Measurements from ENCODE around the gene JAK1.

JAK1 gene

GRCh38 chr1:64986903-64987871 lies 20.8 kb upstream of the JAK1 start:
- DNase-seq (ENCODE audit: low read depth), result peak; percentile 28

GRCh38 chr1:64984737-64985136 lies 18.4 kb upstream of the JAK1 start:
- no peak for TF ChIP-seq CTCF (IDR thresholded peaks at IDR 0.05; ENCODE audit: low read length, missing control alignments)
- no peak for DNase-seq (ENCODE audit: low read depth)
- no peak overlapping the region for H3K4me3 ChIP-seq (replicated peaks; ENCODE audit: low read depth, low read length)

More at GRCh38 chr1:64986903-64987871, 20.8 kb upstream of the JAK1 start:
- no peak overlapping the region for H3K4me3 ChIP-seq (replicated peaks; ENCODE audit: low read depth, low read length)
- TF ChIP-seq CTCF (IDR thresholded peaks at IDR 0.05; ENCODE audit: low read length, missing control alignments), result no peak

- no peak for TF ChIP-seq CTCF (IDR thresholded peaks at IDR 0.05; ENCODE audit: low read length, missing control alignments)
- no peak overlapping the region for H3K4me3 ChIP-seq (replicated peaks; ENCODE audit: low read depth, low read length)
- no peak for DNase-seq (ENCODE audit: low read depth)
Measured at GRCh38 chr1:64984106-64984505, 17.8 kb upstream of the JAK1 start.

- H3K4me3 ChIP-seq (replicated peaks; ENCODE audit: low read depth, low read length), result no peak overlapping the region
- DNase-seq (ENCODE audit: low read depth), result peak; percentile 65
- no peak for TF ChIP-seq CTCF (IDR thresholded peaks at IDR 0.05; ENCODE audit: low read length, missing control alignments)
Measured at GRCh38 chr1:64983110-64983509, 16.8 kb upstream of the JAK1 start.

GRCh38 chr1:64981601-64982533 lies 15.5 kb upstream of the JAK1 start:
- no peak for DNase-seq (ENCODE audit: low read depth)
- H3K4me3 ChIP-seq (replicated peaks; ENCODE audit: low read depth, low read length), result no peak overlapping the region
- TF ChIP-seq CTCF (IDR thresholded peaks at IDR 0.05; ENCODE audit: low read length, missing control alignments), result no peak

GRCh38 chr1:64980745-64981600 lies 14.6 kb upstream of the JAK1 start:
- TF ChIP-seq CTCF (IDR thresholded peaks at IDR 0.05; ENCODE audit: low read length, missing control alignments), result no peak
- H3K4me3 ChIP-seq (replicated peaks; ENCODE audit: low read depth, low read length), result no peak overlapping the region
- peak; percentile 56 for DNase-seq (ENCODE audit: low read depth)

Data from fibroblast of pulmonary artery (primary cell).